ENCODE measurements around the gene CACNA2D1. TPM values are rescaled to one million over a fixed set of nuclear protein-coding genes. Genes with fewer than 3 reads are reported as not detected.

CACNA2D1 gene
- polyA plus RNA-seq, 6 donors from 2014 or later: not detected

DNA sequence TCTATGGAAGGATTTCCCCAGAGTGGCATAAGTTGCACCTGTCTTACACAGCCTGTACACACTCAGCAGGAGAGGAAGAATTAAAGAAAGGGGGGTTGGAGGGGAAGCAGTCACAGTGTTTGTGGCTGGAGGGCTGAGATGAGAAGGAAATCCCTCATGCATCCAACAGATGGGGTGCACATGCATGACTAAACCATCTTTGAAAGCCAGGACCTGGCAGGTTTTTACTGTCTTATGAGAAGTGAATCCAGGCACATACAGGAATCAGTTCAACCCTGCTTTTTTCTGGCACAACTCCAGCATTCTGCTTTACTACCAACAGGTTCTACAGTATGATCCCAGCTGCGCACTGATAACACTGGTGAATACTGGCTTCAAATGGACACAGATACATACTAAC, 107.7 kb downstream of the CACNA2D1 start:
- Mint-ChIP-seq H3K4me1 (no peaks in the 10 kb centered on the region), H3K36me3 (no peaks in the 10 kb centered on the region), H3K4me3 (no peak overlapping the region), H3K27me3 (no peaks in the 10 kb centered on the region), H3K27ac (no peak overlapping the region), H3K9me3 (peaks cover 0 to 5% (median 0%) of the 10 kb centered on the region in 7 donors)
- DNase-seq: no peak
- ATAC-seq (ENCODE audit: low read depth in 2 of 2): no peak

DNA sequence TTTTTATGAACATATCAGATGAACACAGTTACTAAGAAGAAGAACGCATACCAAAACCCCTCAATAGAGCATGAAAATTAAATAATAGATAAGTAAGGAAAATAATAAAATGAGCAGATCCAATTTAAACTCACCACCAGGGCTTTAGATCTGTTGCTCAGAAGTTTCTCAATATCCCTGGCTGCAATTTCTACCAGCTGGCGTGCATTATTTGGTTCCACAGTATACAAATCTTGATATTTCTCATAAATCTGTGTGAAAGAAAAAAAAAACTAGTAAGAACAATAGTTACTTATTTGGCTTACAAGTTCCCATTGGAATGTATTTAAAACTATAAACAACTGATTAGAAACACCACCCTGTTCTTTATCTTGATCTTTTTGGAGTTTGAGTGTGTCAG, 108.6 kb downstream of the CACNA2D1 start:
- no peak for ATAC-seq (ENCODE audit: low read depth in 2 of 2)
- Mint-ChIP-seq H3K27ac (no peak overlapping the region), H3K4me3 (no peak overlapping the region), H3K27me3 (no peaks in the 10 kb centered on the region), H3K4me1 (no peaks in the 10 kb centered on the region), H3K36me3 (no peaks in the 10 kb centered on the region), H3K9me3 (peaks cover 0 to 5% (median 0%) of the 10 kb centered on the region in 7 donors)
- no peak for DNase-seq

DNA sequence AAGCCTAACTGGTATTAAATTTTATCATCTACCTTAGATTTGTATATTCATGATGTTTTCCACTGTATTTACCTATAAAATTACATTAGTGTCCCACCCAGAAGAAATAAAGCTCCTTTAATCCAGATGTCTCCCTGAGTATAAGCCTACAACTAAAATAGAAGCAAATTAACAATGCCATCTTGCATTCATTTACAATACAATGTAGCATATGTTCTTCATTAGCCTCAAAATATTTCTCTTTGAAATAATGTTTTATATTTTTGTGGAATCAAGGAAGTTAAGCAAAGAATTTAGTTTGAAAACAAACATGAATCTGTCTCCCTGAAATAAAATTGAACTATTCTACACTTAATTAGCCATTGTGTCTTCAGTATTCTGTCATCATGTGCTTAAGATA, 112.3 kb downstream of the CACNA2D1 start:
- Mint-ChIP-seq H3K4me3 (no peak overlapping the region), H3K36me3 (no peaks in the 10 kb centered on the region), H3K4me1 (no peaks in the 10 kb centered on the region), H3K9me3 (peaks cover 0 to 3% (median 0%) of the 10 kb centered on the region in 7 donors), H3K27me3 (no peaks in the 10 kb centered on the region), H3K27ac (no peak overlapping the region)
- ATAC-seq (ENCODE audit: low read depth in 2 of 2) (no peak), DNase-seq (no peak)

DNA sequence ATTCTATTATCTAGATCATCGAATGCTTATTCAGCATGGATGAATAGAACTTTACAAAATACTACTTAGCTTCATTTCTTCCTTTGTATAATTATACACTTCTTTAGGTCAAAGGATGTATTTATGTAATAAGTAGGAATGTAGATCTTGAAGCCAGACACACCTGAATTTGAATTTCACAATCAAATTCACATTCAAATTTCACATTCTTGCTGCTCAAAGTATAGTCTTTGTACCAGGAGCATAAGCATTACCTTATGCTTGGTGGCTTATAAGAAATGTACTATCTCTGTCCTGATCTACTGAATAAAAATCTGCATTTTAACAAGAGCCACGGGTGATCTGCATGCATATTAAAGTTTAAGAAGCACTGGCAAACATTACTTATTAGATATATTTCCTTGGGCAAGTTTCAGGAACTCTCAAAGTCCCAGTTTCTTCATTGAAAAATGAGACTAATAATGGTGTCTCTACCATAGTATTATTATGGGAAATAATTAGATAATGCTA, 112.8 kb downstream of the CACNA2D1 start:
- Mint-ChIP-seq H3K27me3 (no peaks in the 10 kb centered on the region), H3K9me3 (peaks cover 0 to 3% (median 0%) of the 10 kb centered on the region in 7 donors), H3K36me3 (no peaks in the 10 kb centered on the region), H3K4me1 (no peaks in the 10 kb centered on the region), H3K4me3 (no peak overlapping the region), H3K27ac (no peak overlapping the region)
- ATAC-seq (ENCODE audit: low read depth in 2 of 2) (no peak), DNase-seq (no peak)

DNA sequence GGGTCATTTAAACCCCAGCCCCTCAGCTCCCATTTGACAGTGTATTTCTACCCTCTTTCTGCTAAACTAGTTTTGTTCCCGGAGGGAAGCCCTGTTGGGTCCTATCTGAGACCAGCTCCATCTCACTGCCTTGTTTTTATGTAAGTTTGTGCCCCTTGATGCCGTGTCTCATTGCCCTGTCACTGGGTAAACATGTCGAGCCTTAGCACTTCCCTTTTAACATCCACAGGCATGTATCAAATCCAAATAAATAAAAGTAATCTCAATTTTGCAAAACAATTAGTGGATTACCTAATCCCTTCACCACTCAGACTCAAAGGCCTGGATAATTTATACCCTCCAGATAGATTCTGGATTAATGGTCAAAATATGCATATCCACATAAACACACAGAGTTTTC, 115.7 kb downstream of the CACNA2D1 start:
- Mint-ChIP-seq H3K9me3 (peaks cover 0 to 4% (median 1%) of the 10 kb centered on the region in 7 donors), H3K4me1 (no peaks in the 10 kb centered on the region), H3K27me3 (no peaks in the 10 kb centered on the region), H3K36me3 (no peaks in the 10 kb centered on the region), H3K4me3 (no peak overlapping the region), H3K27ac (no peak overlapping the region)
- ATAC-seq (ENCODE audit: low read depth in 2 of 2) (no peak), DNase-seq (no peak)

DNA sequence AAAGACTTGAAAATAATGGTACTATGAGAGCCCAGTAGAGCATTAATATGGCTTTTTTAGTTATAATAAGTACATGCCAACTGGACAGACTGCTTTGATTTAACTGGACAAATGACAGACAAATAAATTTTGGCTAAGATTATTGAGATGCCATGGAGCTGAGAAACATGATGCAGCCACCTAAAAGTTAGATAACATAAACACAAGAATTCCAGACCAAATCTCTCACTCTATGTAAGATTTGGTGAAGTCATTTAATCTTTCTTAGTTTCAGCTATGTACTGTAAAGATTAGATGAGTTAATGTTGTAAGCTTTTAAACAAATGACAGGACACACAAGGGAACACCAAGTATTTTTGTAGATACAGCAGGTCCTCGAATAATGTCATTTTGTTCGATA, 118.2 kb downstream of the CACNA2D1 start:
- H3K4me3 Mint-ChIP-seq: no peak overlapping the region
- H3K4me1 Mint-ChIP-seq: no peaks in the 10 kb centered on the region
- no peaks in the 10 kb centered on the region for H3K36me3 Mint-ChIP-seq
- DNase-seq (no peak), ATAC-seq (ENCODE audit: low read depth in 2 of 2) (no peak)
- H3K27ac Mint-ChIP-seq: no peak overlapping the region
- peaks cover 0 to 4% (median 2%) of the 10 kb centered on the region in 7 donors for H3K9me3 Mint-ChIP-seq
- H3K27me3 Mint-ChIP-seq: no peaks in the 10 kb centered on the region

DNA sequence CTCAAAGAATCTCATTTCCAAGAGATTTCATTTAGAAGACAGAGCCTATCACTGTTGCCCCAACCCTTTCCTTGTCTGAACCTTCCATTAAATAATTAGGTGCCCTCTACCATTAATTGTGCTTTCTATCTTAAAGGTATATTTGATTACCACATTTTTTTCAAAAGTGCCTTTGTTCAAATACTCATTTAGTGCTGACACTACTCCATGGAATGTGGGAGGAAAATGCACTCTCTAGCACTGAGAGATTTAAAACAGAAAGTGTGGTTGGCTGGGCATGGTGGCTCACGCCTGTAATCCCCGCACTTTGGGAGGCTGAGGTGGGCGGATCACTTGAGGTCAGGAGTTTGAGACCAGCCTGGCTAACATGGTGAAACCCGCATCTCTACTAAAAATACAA, 119.8 kb downstream of the CACNA2D1 start:
- H3K36me3 Mint-ChIP-seq: no peaks in the 10 kb centered on the region
- no peaks in the 10 kb centered on the region for H3K27me3 Mint-ChIP-seq
- no peaks in the 10 kb centered on the region for H3K4me1 Mint-ChIP-seq
- H3K9me3 Mint-ChIP-seq: peaks cover 0 to 4% (median 2%) of the 10 kb centered on the region in 7 donors
- no peak overlapping the region for H3K4me3 Mint-ChIP-seq
- H3K27ac Mint-ChIP-seq: no peak overlapping the region
- no peak for DNase-seq
- no peak for ATAC-seq (ENCODE audit: low read depth in 2 of 2)

DNA sequence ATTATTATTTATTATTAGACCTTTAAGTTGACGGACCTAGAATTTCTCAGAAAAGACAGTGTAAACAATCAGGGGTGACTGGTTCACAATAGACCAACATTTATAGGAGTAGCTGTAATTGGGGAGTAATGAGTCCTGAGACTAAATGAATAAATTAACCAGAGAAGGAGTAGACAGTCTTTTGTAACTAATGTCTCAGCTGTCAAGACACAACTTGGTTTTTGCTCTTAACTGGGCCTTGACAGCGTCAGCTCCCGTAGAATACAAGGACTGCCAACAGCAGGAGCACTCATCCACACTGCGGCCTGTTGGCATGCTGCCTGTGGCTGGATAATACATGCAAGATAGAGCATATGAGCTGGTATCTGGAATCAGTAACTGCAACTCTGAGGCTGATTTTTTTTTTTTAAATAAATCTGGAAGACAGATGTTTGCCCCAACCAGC, 123.9 kb downstream of the CACNA2D1 start:
- H3K27me3 Mint-ChIP-seq: no peaks in the 10 kb centered on the region
- H3K9me3 Mint-ChIP-seq: peaks cover 0 to 4% (median 3%) of the 10 kb centered on the region in 7 donors
- no peaks in the 10 kb centered on the region for H3K4me1 Mint-ChIP-seq
- no peak overlapping the region for H3K27ac Mint-ChIP-seq
- H3K36me3 Mint-ChIP-seq: no peaks in the 10 kb centered on the region
- H3K4me3 Mint-ChIP-seq: no peak overlapping the region
- DNase-seq (no peak), ATAC-seq (ENCODE audit: low read depth in 2 of 2) (no peak)

DNA sequence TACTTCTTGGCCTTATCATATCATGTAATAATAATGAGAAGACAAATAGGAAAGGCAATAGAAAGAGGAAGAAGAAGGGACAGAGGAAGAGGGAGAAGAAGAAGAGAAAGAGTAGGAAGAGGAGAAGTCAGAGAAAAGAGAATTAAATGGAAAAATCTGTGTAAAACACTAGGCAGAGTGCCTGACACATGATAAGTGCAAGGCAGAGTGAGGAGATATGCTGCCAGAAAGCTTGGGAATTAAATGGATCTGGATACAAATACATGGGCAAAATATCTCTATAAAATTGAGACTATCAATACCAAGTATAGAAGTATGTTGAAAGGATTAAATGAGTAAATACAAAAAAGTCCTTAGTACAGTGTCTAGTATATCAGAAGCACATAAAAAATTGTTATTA, 124.8 kb downstream of the CACNA2D1 start:
- no peak for DNase-seq
- Mint-ChIP-seq H3K9me3 (peaks cover 0 to 4% (median 3%) of the 10 kb centered on the region in 7 donors), H3K36me3 (no peaks in the 10 kb centered on the region), H3K27me3 (no peaks in the 10 kb centered on the region), H3K4me1 (no peaks in the 10 kb centered on the region), H3K4me3 (no peak overlapping the region), H3K27ac (no peak overlapping the region)
- ATAC-seq (ENCODE audit: low read depth in 2 of 2): no peak

DNA sequence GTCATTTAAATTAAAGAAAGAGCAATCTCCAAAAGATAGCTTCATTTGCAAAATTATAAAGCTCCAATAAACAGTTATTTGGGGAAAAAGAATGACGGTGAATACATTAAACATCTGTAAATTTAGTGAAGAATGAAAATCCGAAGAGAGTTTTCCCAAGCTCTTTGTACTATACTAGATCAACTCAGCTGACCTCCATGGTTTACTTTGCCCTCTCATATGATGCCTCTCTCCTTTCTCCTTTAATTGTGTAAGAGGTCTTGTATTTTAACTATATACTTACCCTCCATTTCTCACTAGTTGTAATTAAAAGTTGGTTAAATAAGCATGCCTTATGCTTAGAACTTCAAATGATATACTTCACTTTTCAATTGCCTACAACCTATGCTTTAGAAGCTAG, 125.8 kb downstream of the CACNA2D1 start:
- Mint-ChIP-seq H3K4me3 (no peak overlapping the region), H3K36me3 (no peaks in the 10 kb centered on the region), H3K27ac (no peak overlapping the region), H3K4me1 (no peaks in the 10 kb centered on the region), H3K9me3 (peaks cover 0 to 5% (median 2%) of the 10 kb centered on the region in 7 donors), H3K27me3 (no peaks in the 10 kb centered on the region)
- DNase-seq: no peak
- ATAC-seq (ENCODE audit: low read depth in 2 of 2): no peak

DNA sequence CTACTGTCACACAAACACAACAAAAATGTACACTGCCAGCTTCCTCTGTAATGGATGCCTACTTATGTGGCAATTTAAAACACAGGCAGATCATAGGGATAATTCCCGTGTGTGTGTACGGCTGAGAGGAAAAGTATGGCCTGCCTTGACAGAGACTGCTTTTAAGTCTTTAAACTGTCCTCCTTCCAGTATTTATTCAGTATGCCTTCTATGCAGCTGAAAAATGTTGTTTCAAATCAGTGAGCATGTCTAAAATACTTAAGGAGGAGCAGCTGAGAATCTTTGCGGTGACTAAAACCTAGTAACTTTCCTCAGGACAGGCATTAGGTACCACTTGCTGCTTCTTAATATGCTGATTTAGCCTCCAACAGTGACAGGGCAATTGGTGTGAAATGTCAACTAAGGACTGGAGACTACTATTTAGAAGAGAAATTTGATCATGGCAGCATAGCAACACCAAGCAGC, 126.3 kb downstream of the CACNA2D1 start:
- ATAC-seq (ENCODE audit: low read depth in 2 of 2): no peak
- H3K4me1 Mint-ChIP-seq: no peaks in the 10 kb centered on the region
- H3K36me3 Mint-ChIP-seq: no peaks in the 10 kb centered on the region
- H3K4me3 Mint-ChIP-seq: no peak overlapping the region
- H3K9me3 Mint-ChIP-seq: peaks cover 0 to 5% (median 2%) of the 10 kb centered on the region in 7 donors
- no peak for DNase-seq
- no peaks in the 10 kb centered on the region for H3K27me3 Mint-ChIP-seq
- H3K27ac Mint-ChIP-seq: no peak overlapping the region

DNA sequence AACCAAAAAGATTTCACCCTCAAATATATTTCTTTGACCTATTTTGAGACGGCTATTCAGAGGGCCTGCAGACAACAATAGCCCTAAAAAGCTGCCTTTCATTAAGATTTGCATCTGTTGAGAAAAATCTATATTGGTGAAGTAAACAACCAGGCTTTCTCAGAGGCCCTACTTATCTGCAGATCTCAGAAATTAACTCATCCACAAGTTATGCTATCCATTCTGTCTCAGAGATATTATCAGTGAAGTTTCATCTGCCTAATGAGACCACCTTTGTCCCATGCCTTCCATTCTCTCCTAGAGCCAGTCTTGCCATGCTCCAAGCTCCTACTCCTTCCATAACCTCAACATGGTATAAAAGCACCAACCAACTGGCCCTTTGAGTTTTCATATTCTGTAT, 130.3 kb downstream of the CACNA2D1 start:
- Mint-ChIP-seq H3K36me3 (no peaks in the 10 kb centered on the region), H3K9me3 (peaks cover 1 to 13% (median 4%) of the 10 kb centered on the region in 7 donors), H3K27ac (no peak overlapping the region), H3K27me3 (no peaks in the 10 kb centered on the region), H3K4me1 (no peaks in the 10 kb centered on the region), H3K4me3 (no peak overlapping the region)
- DNase-seq: no peak
- no peak for ATAC-seq (ENCODE audit: low read depth in 2 of 2)

DNA sequence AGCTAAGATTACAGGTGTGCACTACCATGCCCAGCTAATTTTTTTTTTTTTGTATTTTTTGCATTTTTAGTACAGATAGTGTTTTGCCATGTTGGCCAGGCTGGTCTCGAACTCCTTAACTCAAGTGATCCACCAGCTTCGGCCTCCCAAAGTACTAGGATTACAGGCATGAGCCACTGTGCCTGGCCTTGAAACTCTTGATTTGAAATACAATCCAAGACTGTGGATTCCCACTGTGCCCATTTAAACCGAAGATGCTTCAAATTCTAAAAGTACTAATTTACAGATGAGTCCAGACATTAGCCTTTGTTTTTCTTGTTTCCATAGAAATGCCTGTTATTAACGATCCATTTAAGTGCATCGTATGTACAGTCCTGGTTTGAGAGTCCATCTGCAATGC, 130.9 kb downstream of the CACNA2D1 start:
- Mint-ChIP-seq H3K9me3 (peaks cover 1 to 19% (median 4%) of the 10 kb centered on the region in 7 donors), H3K27ac (no peak overlapping the region), H3K4me3 (no peak overlapping the region), H3K4me1 (no peaks in the 10 kb centered on the region), H3K36me3 (no peaks in the 10 kb centered on the region), H3K27me3 (no peaks in the 10 kb centered on the region)
- DNase-seq: no peak
- ATAC-seq (ENCODE audit: low read depth in 2 of 2): no peak

DNA sequence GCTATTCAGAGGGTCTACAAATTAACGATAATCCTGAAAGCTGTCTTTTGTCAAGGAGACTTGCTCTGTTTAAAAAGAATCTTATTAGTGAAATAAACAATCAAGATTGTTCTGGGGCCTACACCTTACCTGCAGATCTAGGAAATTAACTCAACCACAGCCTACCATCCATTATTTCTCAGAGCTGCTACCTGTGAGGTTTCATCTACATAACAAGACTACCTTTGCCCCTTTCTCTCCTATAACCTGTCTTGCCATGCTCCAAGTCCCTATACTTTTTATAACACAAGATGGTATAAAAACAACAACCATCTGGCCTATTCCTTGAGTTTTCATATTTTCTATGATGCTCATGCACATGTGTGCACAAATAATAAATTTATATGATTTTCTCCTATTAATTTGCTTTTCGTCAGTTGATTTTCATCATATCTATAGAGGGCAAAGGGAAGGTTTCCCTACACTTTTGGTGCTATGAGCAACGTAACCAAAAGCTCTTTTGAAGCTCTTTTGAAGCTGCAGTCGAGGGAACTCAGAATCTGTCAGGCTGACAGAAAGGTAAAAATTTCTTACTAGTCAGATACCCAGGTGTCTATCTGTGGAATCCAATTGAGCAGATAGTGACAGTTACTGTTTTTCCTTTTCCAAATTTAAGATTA, 138.1 kb downstream of the CACNA2D1 start:
- Mint-ChIP-seq H3K27me3 (no peaks in the 10 kb centered on the region), H3K4me3 (no peak overlapping the region), H3K36me3 (no peaks in the 10 kb centered on the region), H3K4me1 (no peaks in the 10 kb centered on the region), H3K27ac (no peak overlapping the region), H3K9me3 (peaks cover 0 to 20% (median 2%) of the 10 kb centered on the region in 7 donors)
- ATAC-seq (ENCODE audit: low read depth in 2 of 2) (no peak), DNase-seq (no peak)
